Thyroid gland (tissue), 4 donors: ENCODE measurements around the gene WLS. TPM values are rescaled to one million over a fixed set of nuclear protein-coding genes. Genes with fewer than 3 reads are reported as not detected.

Experiments
- DNase-seq, 2 donors: peaks; one replicate each; pipeline ENCODE4 v3.0.0-alpha.2; 2019
- H3K27ac ChIP-seq, 3 donors: fragments of 200-600 bp; sonication (generic); 1 replicate in 2 of 3; 2 replicates in 1 of 3; pipeline ENCODE4 v1.5.1; 2016 to 2019; ENCODE audit warnings: mild to moderate bottlenecking in 1 of 3, moderate library complexity in 1 of 3
- H3K27me3 ChIP-seq: fragments of 200-600 bp; sonication (generic); one replicate; pipeline ENCODE4 v1.5.1; 2019
- H3K36me3 ChIP-seq, 2 donors: fragments of 200-600 bp; sonication (generic); one replicate each; pipeline ENCODE4 v1.5.1; 2016 to 2019
- H3K4me1 ChIP-seq, 2 donors: fragments of 200-600 bp; sonication (generic); one replicate each; pipeline ENCODE4 v1.5.1; 2017 to 2019
- H3K4me3 ChIP-seq, 3 donors: fragments of 200-600 bp; sonication (generic); replicated peaks in 1 of 3; 1 replicate in 2 of 3; 2 replicates in 1 of 3; pipeline ENCODE4 v1.5.1; 2016; ENCODE audit warnings: mild to moderate bottlenecking in 1 of 3
- H3K9me3 ChIP-seq: fragments of 200-600 bp; sonication (generic); one replicate; pipeline ENCODE4 v1.5.1; 2017
- CTCF ChIP-seq, 6 experiments: fragments of 200-600 bp in 3 of 6; fragments of 450-650 bp in 3 of 6; sonication (generic) in 3 of 6; IDR thresholded peaks; one replicate each; pipeline ENCODE4 v1.5.1; 2016 to 2019; ENCODE audit warnings: antibody characterized with exemption in 6 of 6, mild to moderate bottlenecking in 2 of 6, inconsistent platforms in 1 of 6, moderate library complexity in 1 of 6
- POLR2A ChIP-seq, 2 donors: fragments of 450-650 bp; IDR thresholded peaks; one replicate each; pipeline ENCODE4 v1.6.1; 2017; ENCODE audit warnings: antibody characterized with exemption in 2 of 2, mild to moderate bottlenecking in 2 of 2, moderate library complexity in 1 of 2
- WGBS, 2 donors: methylation state at CpG; one replicate each; pipeline ENCODE4 v1.1.5; 2017; 5-methylcytosine and 5-hydroxymethylcytosine counted together
- intact Hi-C: fragments of 100-400 bp; cut with DNase I; formaldehyde crosslinking; loops from one replicate; pipeline ENCODE4 v1.15.1; 2023
- total RNA-seq, 4 donors: library from RNA; depleted of rRNA; stranded (reverse); fragments of >200 nt; gene quantifications; one replicate each; pipeline ENCODE4 v1.2.3, GENCODE V29; 2016

The WLS gene
- total RNA-seq, 4 donors from 2014 or later = 20.0 to 52.7 (median 46.7) TPM

DNA sequence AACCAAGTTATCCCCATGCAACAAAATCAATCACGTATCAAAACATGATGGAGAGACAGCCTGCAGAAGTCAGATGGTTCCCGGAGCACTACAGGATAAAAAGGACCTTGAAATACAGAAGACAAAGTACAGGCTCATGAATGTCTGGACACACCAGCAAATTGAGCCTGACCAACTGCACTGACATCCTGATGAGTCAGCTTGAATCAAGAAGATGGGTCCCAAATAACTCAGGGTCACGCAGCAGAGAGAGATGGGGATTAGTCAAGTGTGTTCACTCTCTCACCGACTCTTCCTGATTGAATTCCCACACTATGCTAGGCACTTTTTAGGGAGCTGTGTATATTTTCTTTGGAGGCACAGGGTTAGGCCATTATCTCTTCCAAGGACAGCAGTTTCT is 110.8 kb downstream of the WLS start:
- 63 to 67% methylated on average over 4 of the region's 4 CpGs for WGBS, 2 donors
- DNase-seq = no peak
- intact Hi-C loops = loop anchor here (10.0 kb wide), 1 partner anchor 113 kb away; the partner anchor contains the start of gene WLS
- no peaks in the 10 kb centered on the region for H3K9me3 ChIP-seq
- no peak overlapping the region for H3K27ac ChIP-seq
- TF ChIP-seq CTCF (IDR thresholded peaks at IDR 0.05) = no peak
- TF ChIP-seq POLR2A (IDR thresholded peaks at IDR 0.05) = no peak
- no peaks in the 10 kb centered on the region for H3K4me1 ChIP-seq
- H3K4me3 ChIP-seq = no peak overlapping the region
- H3K36me3 ChIP-seq = no peaks in the 10 kb centered on the region
- no peaks in the 10 kb centered on the region for H3K27me3 ChIP-seq

DNA sequence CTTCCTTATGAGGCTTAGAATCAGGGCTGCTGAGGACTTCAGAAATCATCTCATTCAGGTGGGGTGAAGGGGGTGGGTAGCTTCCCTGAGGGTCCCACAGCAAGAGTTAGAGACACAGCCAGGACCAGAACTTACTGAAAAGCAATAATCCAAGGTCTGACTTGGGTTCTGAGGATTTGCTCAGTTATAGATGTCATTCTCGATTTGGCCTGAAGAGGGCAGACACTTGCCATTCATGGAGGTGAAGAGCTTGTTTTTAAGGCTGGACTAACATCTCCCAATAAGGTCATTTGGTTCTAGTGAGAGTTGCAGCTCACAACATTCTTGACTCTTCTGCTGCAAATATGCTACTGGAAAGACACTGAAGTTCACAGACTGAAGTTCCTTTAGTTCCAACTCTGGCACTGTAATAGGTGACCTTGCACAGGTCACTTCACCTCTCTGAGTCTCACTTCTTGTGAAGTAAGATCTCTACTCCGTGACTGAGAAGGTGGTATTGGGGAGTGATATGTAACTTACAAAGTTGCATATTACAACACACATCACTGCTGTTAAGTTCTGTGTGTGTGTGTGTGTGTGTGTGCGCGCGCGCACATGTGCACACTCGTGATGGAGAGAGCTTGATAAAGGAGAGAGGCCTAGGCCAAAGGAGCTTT is 112.1 kb downstream of the WLS start:
- DNase-seq = peak; percentile 26 to 39
- Histone ChIP-seq H3K4me3 (no peak overlapping the region), H3K27ac (peak overlapping the region in 1 of 3 donors; percentile 20), H3K36me3 (no peaks in the 10 kb centered on the region), H3K9me3 (no peaks in the 10 kb centered on the region), H3K4me1 (no peaks in the 10 kb centered on the region), H3K27me3 (no peaks in the 10 kb centered on the region)
- 54 to 55% methylated on average over 7 of the region's 7 CpGs for WGBS, 2 donors
- intact Hi-C loops = loop anchor here (10.0 kb wide), 1 partner anchor 115 kb away; the partner anchor contains the start of gene WLS
- TF ChIP-seq POLR2A (IDR thresholded peaks at IDR 0.05) = no peak
- peak; percentile 44 to 89 (median 78) for TF ChIP-seq CTCF (IDR thresholded peaks at IDR 0.05)

DNA sequence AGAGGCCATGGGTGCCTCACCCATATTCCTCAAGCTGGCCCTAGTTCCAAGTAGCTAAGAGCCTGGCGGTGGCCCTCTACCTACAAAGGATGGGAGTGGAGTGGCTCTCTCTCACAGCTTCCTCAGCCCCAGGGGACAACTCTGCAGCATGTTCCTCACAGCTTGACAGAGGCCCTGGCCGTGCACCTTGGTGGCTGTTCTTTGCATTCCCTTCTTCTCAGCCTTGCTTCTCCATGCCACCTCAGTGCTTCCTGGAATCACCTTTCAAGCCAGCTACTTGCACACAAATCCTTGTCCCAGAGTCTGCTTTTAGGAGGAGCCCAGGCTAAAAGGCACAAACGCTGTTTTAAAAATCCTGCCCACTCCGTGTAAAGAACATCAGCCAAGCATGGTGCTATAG is 112.9 kb downstream of the WLS start:
- 91% methylated on average over 4 of the region's 4 CpGs for WGBS, 2 donors
- H3K27me3 ChIP-seq = no peaks in the 10 kb centered on the region
- TF ChIP-seq CTCF (IDR thresholded peaks at IDR 0.05) (no peak), POLR2A (IDR thresholded peaks at IDR 0.05) (no peak)
- H3K4me3 ChIP-seq = no peak overlapping the region
- no peaks in the 10 kb centered on the region for H3K4me1 ChIP-seq
- no peaks in the 10 kb centered on the region for H3K9me3 ChIP-seq
- no peak for DNase-seq
- intact Hi-C loops = loop anchor here (10.0 kb wide), 2 partner anchors 265 to 355 kb away; no protein-coding TSS in a partner anchor
- no peaks in the 10 kb centered on the region for H3K36me3 ChIP-seq
- no peak overlapping the region for H3K27ac ChIP-seq

DNA sequence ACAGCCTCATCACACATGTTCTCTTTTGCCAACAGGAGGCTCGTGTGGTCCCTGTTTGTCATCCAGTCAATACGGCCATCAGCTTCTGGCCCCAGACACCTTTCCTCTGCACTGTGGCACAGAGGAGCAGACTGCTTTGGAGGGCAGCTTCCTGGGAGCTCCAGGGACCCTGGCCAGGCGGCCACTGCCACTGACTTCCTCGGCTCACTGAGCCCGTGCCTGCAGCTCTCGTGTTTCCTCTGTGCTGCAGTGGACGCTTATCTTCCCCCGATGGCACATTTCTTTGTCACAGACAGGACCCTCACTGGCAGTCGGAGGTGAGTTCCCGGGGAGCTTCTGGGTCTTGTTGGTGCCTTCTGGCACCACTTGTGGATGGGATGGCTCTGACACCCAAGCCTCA is 114.9 kb downstream of the WLS start:
- no peaks in the 10 kb centered on the region for H3K36me3 ChIP-seq
- H3K9me3 ChIP-seq = no peaks in the 10 kb centered on the region
- H3K4me3 ChIP-seq = no peak overlapping the region
- 64 to 79% methylated on average over 4 to 10 of the region's 10 CpGs for whole genome bisulfite sequencing, 2 donors
- TF ChIP-seq CTCF (IDR thresholded peaks at IDR 0.05) = no peak
- TF ChIP-seq POLR2A (IDR thresholded peaks at IDR 0.05) = no peak
- H3K27ac ChIP-seq = no peak overlapping the region
- H3K27me3 ChIP-seq = no peaks in the 10 kb centered on the region
- DNase-seq = no peak
- peaks cover 0 to 6% of the 10 kb centered on the region in 2 donors for H3K4me1 ChIP-seq
- intact Hi-C loops = loop anchor here (2.0 to 10.0 kb wide), 3 partner anchors 227 to 353 kb away; no protein-coding TSS in a partner anchor

DNA sequence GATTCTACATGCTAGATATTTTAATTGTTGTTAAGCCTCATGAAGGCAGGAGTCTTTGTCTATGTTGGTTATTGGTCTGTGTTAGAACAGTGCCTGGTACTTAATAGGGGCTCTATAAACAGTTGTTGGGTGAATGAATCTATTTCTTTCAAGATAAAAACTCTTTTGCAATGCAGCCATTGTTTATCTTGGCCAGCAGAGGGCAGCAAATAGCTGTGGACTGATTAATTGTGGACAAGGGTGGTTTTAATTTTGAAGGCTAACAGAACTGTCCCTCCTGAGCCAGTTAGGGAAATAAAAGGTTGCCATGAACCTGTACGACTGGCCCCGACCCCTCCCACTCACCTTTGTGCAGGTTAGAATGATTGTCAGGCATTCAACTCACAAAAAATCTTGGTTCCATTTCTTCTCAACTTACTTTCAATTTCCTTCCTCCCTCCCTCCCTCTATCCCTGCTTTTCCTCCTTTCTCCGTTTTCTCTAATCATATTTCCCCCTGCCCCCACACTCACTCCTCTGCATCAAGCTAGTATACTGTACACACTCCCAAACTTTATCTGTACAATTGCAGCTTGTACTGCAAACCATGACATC is 115.6 kb downstream of the WLS start:
- Histone ChIP-seq H3K27ac (no peak overlapping the region), H3K27me3 (no peaks in the 10 kb centered on the region), H3K4me1 (peaks cover 0 to 8% of the 10 kb centered on the region in 2 donors), H3K9me3 (no peaks in the 10 kb centered on the region), H3K4me3 (no peak overlapping the region), H3K36me3 (no peaks in the 10 kb centered on the region)
- 6 to 10% methylated on average over 3 of the region's 3 CpGs for WGBS, 2 donors
- DNase-seq = peak; percentile 52 to 64
- peak; percentile 73 to 85 (median 82) for TF ChIP-seq CTCF (IDR thresholded peaks at IDR 0.05)
- no peak for TF ChIP-seq POLR2A (IDR thresholded peaks at IDR 0.05)
- intact Hi-C loops = loop anchor here (2.0 to 10.0 kb wide), 3 partner anchors 228 to 352 kb away; no protein-coding TSS in a partner anchor
